H1 (cell line): ENCODE measurements around the gene CDC5L. TPM values are rescaled to one million over a fixed set of nuclear protein-coding genes. Genes with fewer than 3 reads are reported as not detected.

ENCODE experiments used
- CTCF ChIA-PET: fragments of 300-600 bp; sonication (Branson Sonifier 250); formaldehyde crosslinking; loops from one replicate; lab custom pipeline; 2021; ENCODE audit not compliant: partially characterized antibody; lab: Charles Lee
- POLR2A ChIA-PET: fragments of 300-600 bp; sonication (Branson Sonifier 250); formaldehyde crosslinking; loops from one replicate; lab custom pipeline; 2021; ENCODE audit warnings: inconsistent platforms; ENCODE audit not compliant: partially characterized antibody; lab: Charles Lee
- DNase-seq, 2 experiments: peaks; one replicate each; pipeline versions ENCODE4 v3.0.0 to v3.0.0-alpha.2; 2010 to 2022; ENCODE audit warnings: low spot score in 2 of 2, low read depth in 1 of 2, mixed read lengths in 1 of 2
- FAIRE-seq: peaks from 2 replicates; lab custom pipeline; 2011; peaks lifted over from hg19 to GRCh38; lab: Jason Lieb, UNC
- H2AFZ ChIP-seq: 2 replicates; pipeline ENCODE4 v1.8.1; 2012; ENCODE audit warnings: low read length, inconsistent platforms
- H2AK5ac ChIP-seq: 2 replicates; pipeline ENCODE4 v1.6.1; 2013; ENCODE audit warnings: low read depth, low read length
- H2BK120ac ChIP-seq: replicated peaks from 2 replicates; pipeline ENCODE3; 2013; ENCODE audit warnings: low read depth, low read length, inconsistent platforms
- H2BK12ac ChIP-seq: 2 replicates; pipeline ENCODE4 v1.6.1; 2013; ENCODE audit warnings: low read depth, low read length
- H2BK15ac ChIP-seq: 2 replicates; pipeline ENCODE4 v1.6.1; 2013; ENCODE audit warnings: low read length
- H2BK20ac ChIP-seq: 2 replicates; pipeline ENCODE4 v1.6.1; 2013; ENCODE audit warnings: low read length
- H2BK5ac ChIP-seq: 2 replicates; pipeline ENCODE4 v1.6.1; 2013; ENCODE audit warnings: low read depth, low read length
- H3K14ac ChIP-seq: 2 replicates; pipeline ENCODE4 v1.6.1; 2013; ENCODE audit warnings: inconsistent platforms; ENCODE audit not compliant: insufficient read length
- H3K18ac ChIP-seq: 2 replicates; pipeline ENCODE4 v1.6.1; 2013; ENCODE audit warnings: low read length; ENCODE audit errors: extremely low read depth
- H3K23ac ChIP-seq: 2 replicates; pipeline ENCODE4 v1.6.1; 2013; ENCODE audit warnings: inconsistent platforms; ENCODE audit not compliant: insufficient read length
- H3K23me2 ChIP-seq: 2 replicates; pipeline ENCODE4 v1.6.1; 2013; ENCODE audit warnings: low read depth, low read length
- H3K27ac ChIP-seq: 2 replicates; pipeline ENCODE4 v1.6.1; 2011; ENCODE audit warnings: low read depth, low read length, inconsistent platforms
- H3K27me3 ChIP-seq, 4 experiments: replicated peaks in 1 of 4; 1 replicate in 1 of 4; 2 replicates in 3 of 4; pipeline versions ENCODE4 v1.6.1 to v1.8.1; 2011 to 2013; ENCODE audit warnings: low read length in 3 of 4, mild to moderate bottlenecking in 3 of 4, inconsistent platforms in 2 of 4, mixed read lengths in 2 of 4, moderate library complexity in 1 of 4; ENCODE audit not compliant: control insufficient read depth in 3 of 4, insufficient read depth in 3 of 4; ENCODE audit errors: extremely low read depth in 1 of 4
- H3K36me3 ChIP-seq, 4 experiments: 2 replicates each; pipeline versions ENCODE4 v1.6.1 to v1.8.1; 2011 to 2013; ENCODE audit warnings: mild to moderate bottlenecking in 4 of 4, low read length in 3 of 4, moderate library complexity in 2 of 4, control low read depth in 1 of 4, inconsistent platforms in 1 of 4; ENCODE audit not compliant: insufficient read depth in 4 of 4, control insufficient read depth in 2 of 4
- H3K4ac ChIP-seq: replicated peaks from 2 replicates; pipeline ENCODE3; 2013; ENCODE audit warnings: low read length, low read depth, mixed read lengths, inconsistent platforms; ENCODE audit not compliant: insufficient read length
- H3K4me1 ChIP-seq, 4 experiments: replicated peaks in 1 of 4; 1 replicate in 1 of 4; 2 replicates in 3 of 4; pipeline versions ENCODE4 v1.6.1 to v1.8.1; 2011 to 2013; ENCODE audit warnings: low read length in 3 of 4, inconsistent platforms in 2 of 4, mixed read lengths in 1 of 4; ENCODE audit not compliant: insufficient read depth in 4 of 4, control insufficient read depth in 3 of 4
- H3K4me2 ChIP-seq, 2 experiments: 2 replicates each; pipeline versions ENCODE4 v1.6.1 to v1.8.1; 2011 to 2013; ENCODE audit warnings: low read depth in 2 of 2, low read length in 2 of 2, control low read depth in 1 of 2, inconsistent platforms in 1 of 2, mild to moderate bottlenecking in 1 of 2; ENCODE audit not compliant: insufficient read depth in 1 of 2
- H3K4me3 ChIP-seq, 4 experiments: fragments of 200-600, 300-600 bp in 1 of 4; sonication (generic), shearing (Covaris generic), sonication (Bioruptor Twin) in 1 of 4; 2 replicates each; pipeline versions ENCODE4 v1.5.1 to v1.8.1; 2011 to 2016; ENCODE audit warnings: low read length in 4 of 4, low read depth in 3 of 4, control low read depth in 2 of 4, inconsistent platforms in 2 of 4, mild to moderate bottlenecking in 2 of 4, mixed read lengths in 1 of 4, moderate library complexity in 1 of 4; ENCODE audit not compliant: insufficient read depth in 2 of 4; ENCODE audit errors: extremely low read depth in 1 of 4
- H3K56ac ChIP-seq: replicated peaks from 2 replicates; pipeline ENCODE3; 2013; ENCODE audit warnings: low read depth, mild to moderate bottlenecking, mixed read lengths, low read length, inconsistent platforms; ENCODE audit not compliant: insufficient read length
- H3K79me1 ChIP-seq: 2 replicates; pipeline ENCODE4 v1.6.1; 2013; ENCODE audit warnings: low read depth, low read length, control low read depth
- H3K79me2 ChIP-seq, 2 experiments: 2 replicates each; pipeline versions ENCODE4 v1.6.1 to v1.8.1; 2012 to 2013; ENCODE audit warnings: low read length in 2 of 2, mild to moderate bottlenecking in 2 of 2, inconsistent platforms in 1 of 2; ENCODE audit not compliant: insufficient read depth in 2 of 2, control insufficient read depth in 1 of 2
- H3K9ac ChIP-seq, 4 experiments: replicated peaks in 1 of 4; 1 replicate in 1 of 4; 2 replicates in 3 of 4; pipeline versions ENCODE4 v1.6.1 to v1.8.1; 2011 to 2013; ENCODE audit warnings: low read depth in 3 of 4, low read length in 3 of 4, control low read depth in 2 of 4, mild to moderate bottlenecking in 2 of 4, moderate library complexity in 2 of 4, inconsistent platforms in 1 of 4; ENCODE audit errors: extremely low read depth in 1 of 4
- H3K9me3 ChIP-seq, 2 experiments: 2 replicates each; pipeline versions ENCODE4 v1.6.1 to v1.8.1; 2012 to 2013; ENCODE audit warnings: mild to moderate bottlenecking in 2 of 2, moderate library complexity in 2 of 2, control low read depth in 1 of 2, inconsistent platforms in 1 of 2, low read depth in 1 of 2, low read length in 1 of 2, mixed read lengths in 1 of 2; ENCODE audit not compliant: insufficient read depth in 2 of 2
- H4K20me1 ChIP-seq, 2 experiments: replicated peaks in 1 of 2; 2 replicates each; pipeline versions ENCODE3 to v1.8.1; 2011 to 2013; ENCODE audit warnings: inconsistent platforms in 2 of 2, low read length in 2 of 2, mild to moderate bottlenecking in 1 of 2; ENCODE audit not compliant: insufficient read depth in 2 of 2, control insufficient read depth in 1 of 2
- H4K5ac ChIP-seq: 2 replicates; pipeline ENCODE4 v1.6.1; 2013; ENCODE audit warnings: low read length, low read depth, mixed read lengths, inconsistent platforms; ENCODE audit not compliant: insufficient read length
- H4K8ac ChIP-seq: 2 replicates; pipeline ENCODE4 v1.8.0; 2013; ENCODE audit warnings: mild to moderate bottlenecking, moderate library complexity, low read length, inconsistent platforms; ENCODE audit not compliant: insufficient read depth; ENCODE audit errors: extremely low read depth
- H4K91ac ChIP-seq: replicated peaks from 2 replicates; pipeline ENCODE3; 2013; ENCODE audit warnings: low read length, mixed read lengths, inconsistent platforms; ENCODE audit not compliant: insufficient read length
- ASH2L ChIP-seq: fragments of 200-600, 300-600 bp; sonication (generic); IDR thresholded peaks from one replicate; pipeline ENCODE4 v1.7.1; 2017; ENCODE audit warnings: low read length
- BACH1 ChIP-seq: IDR thresholded peaks from 2 replicates; pipeline ENCODE4 v1.6.1; 2012; ENCODE audit warnings: low read length, improper control_type of control experiment
- CEBPB ChIP-seq: IDR thresholded peaks from 2 replicates; pipeline ENCODE4 v1.6.1; 2012; ENCODE audit warnings: low read depth, low read length
- E2F6 ChIP-seq: IDR thresholded peaks from 2 replicates; pipeline ENCODE4 v1.6.1; 2012; ENCODE audit warnings: inconsistent platforms
- HDAC2 ChIP-seq, 2 experiments: fragments of 300-600 bp in 1 of 2; sonication (generic) in 1 of 2; IDR thresholded peaks; 2 replicates each; pipeline ENCODE4 v1.6.1; 2011 to 2012; ENCODE audit warnings: low read depth in 2 of 2, low read length in 2 of 2, mild to moderate bottlenecking in 2 of 2, moderate library complexity in 2 of 2, borderline replicate concordance in 1 of 2, inconsistent platforms in 1 of 2
- KDM1A ChIP-seq: fragments of 200-600, 300-600 bp; sonication (generic); IDR thresholded peaks from 2 replicates; pipeline ENCODE4 v1.7.1; 2016; ENCODE audit warnings: mild to moderate bottlenecking, low read length, borderline replicate concordance
- KDM4A ChIP-seq: IDR thresholded peaks from one replicate; pipeline ENCODE4 v1.7.1; 2012; ENCODE audit warnings: low read depth, mild to moderate bottlenecking, moderate library complexity, low read length, inconsistent platforms; ENCODE audit not compliant: severe bottlenecking
- KDM5A ChIP-seq: fragments of 200-600 bp; IDR thresholded peaks from 2 replicates; pipeline ENCODE4 v1.7.1; 2012; ENCODE audit warnings: mild to moderate bottlenecking, low read length, inconsistent platforms, mixed read lengths
- MAFK ChIP-seq: IDR thresholded peaks from 2 replicates; pipeline ENCODE4 v1.6.1; 2012; ENCODE audit warnings: low read depth, mild to moderate bottlenecking, improper control_type of control experiment, low read length
- MAX ChIP-seq: IDR thresholded peaks from 2 replicates; pipeline ENCODE4 v1.6.1; 2012; ENCODE audit warnings: inconsistent platforms
- POLR2AphosphoS5 ChIP-seq: IDR thresholded peaks from 2 replicates; pipeline ENCODE4 v1.6.1; 2011; ENCODE audit warnings: low read depth, low read length
- SIN3A ChIP-seq, 2 experiments: IDR thresholded peaks in 1 of 2; conservative IDR thresholded peaks in 1 of 2; 2 replicates each; pipeline ENCODE4 v1.6.1; 2011 to 2012; ENCODE audit warnings: low read length in 2 of 2, improper control_type of control experiment in 1 of 2, low read depth in 1 of 2, mild to moderate bottlenecking in 1 of 2
- SP2 ChIP-seq: IDR thresholded peaks from 2 replicates; pipeline ENCODE4 v1.6.1; 2012; ENCODE audit warnings: mild to moderate bottlenecking, low read length, inconsistent platforms
- YY1 ChIP-seq: IDR thresholded peaks from 2 replicates; pipeline ENCODE4 v1.6.1; 2011; ENCODE audit warnings: low read depth, mild to moderate bottlenecking, low read length
- WGBS, 2 experiments: shearing (Covaris generic) in 1 of 2; methylation state at CpG; one replicate each; pipeline versions ENCODE4 v1.1.6 to v1.1.7; 2013 to 2015; ENCODE audit warnings: low lambda C conversion rate in 2 of 2, mixed read lengths in 2 of 2, inconsistent platforms in 1 of 2, low coverage in 1 of 2, missing lambda C conversion rate in 1 of 2; ENCODE audit not compliant: insufficient replicate concordance in 2 of 2, insufficient coverage in 1 of 2, insufficient read length in 1 of 2; ENCODE audit errors: extremely low coverage in 1 of 2, missing lambda C conversion rate in 1 of 2; 5-methylcytosine and 5-hydroxymethylcytosine counted together
- polyA plus RNA-seq, 7 experiments: library from polyadenylated mRNA; depleted of rRNA in 3 of 7; stranded (reverse) in 5 of 7; unstranded in 2 of 7; fragments of >200 nt in 5 of 7; fragments of 200-250 nt in 2 of 7; gene quantifications; 1 replicate in 5 of 7; 2 replicates in 1 of 7; 4 replicates in 1 of 7; pipeline versions ENCODE4 v1.2.1 to v1.2.3, GENCODE V29; 2011 to 2013; ENCODE audit warnings: missing spikeins in 2 of 7, mixed read lengths in 2 of 7
- total RNA-seq: library from RNA; stranded (reverse); fragmentation: NEBNext Ultra II Directional; extraction: Animal tissue kit (Norgen Biotek cat#: 25700); gene quantifications from 2 replicates; pipeline ENCODE4 v1.2.1, GENCODE V29; 2021

Gene CDC5L
- total and polyA plus RNA-seq, 2 of the 8 experiments (the other 6 are each of a cell fraction or from before 2014, with no cell fraction given) = 8.4 to 32.8 TPM

- H4K20me1 ChIP-seq = no peaks in the 10 kb centered on the region
- H3K14ac ChIP-seq = no peak overlapping the region
- no peak overlapping the region for H2BK15ac ChIP-seq
- H3K79me1 ChIP-seq = no peaks in the 10 kb centered on the region
- no peak overlapping the region for H2BK120ac ChIP-seq
- 0 out of 2 replicates have a peak overlapping the region, but pooled peaks have one; percentile 6 for H3K18ac ChIP-seq
- no peaks in the 10 kb centered on the region for H3K23me2 ChIP-seq
- H4K91ac ChIP-seq = no peak overlapping the region
- no peak overlapping the region for H4K8ac ChIP-seq
- H3K4me1 ChIP-seq = peaks cover 0 to 2% (median 0%) of the 10 kb centered on the region in 4 experiments; a peak in 5 of 7 replicates
- H2AK5ac ChIP-seq = no peak overlapping the region
- H3K56ac ChIP-seq = no peak overlapping the region
- ChIA-PET CTCF (interaction anchor here (0.6 to 4.2 kb wide), 4 partner anchors 12 to 1175 kb away, joined by 3 to 51 read pairs (median 3); no protein-coding TSS in a partner anchor), POLR2A (no interaction called here)
- H4K5ac ChIP-seq = no peak overlapping the region
- no peak overlapping the region for H2BK20ac ChIP-seq
- no peak overlapping the region for H3K4me3 ChIP-seq
- H3K27ac ChIP-seq = no peak overlapping the region
- no peak overlapping the region for H3K4ac ChIP-seq
- H2AFZ ChIP-seq = no peak overlapping the region
- H3K36me3 ChIP-seq = no peaks in the 10 kb centered on the region
- no peak for FAIRE-seq
- no peak overlapping the region for H3K4me2 ChIP-seq
- no peaks in the 10 kb centered on the region for H3K9me3 ChIP-seq
- H3K27me3 ChIP-seq = no peaks in the 10 kb centered on the region; a peak in 1 of 7 replicates
- no peak overlapping the region for H2BK12ac ChIP-seq
- no peak for DNase-seq
- no peaks in the 10 kb centered on the region for H3K79me2 ChIP-seq
- H2BK5ac ChIP-seq = no peak overlapping the region
- WGBS, 2 experiments = 93% methylated on average over 2 of the region's 2 CpGs; no CpG with 5 or more reads in 1 of the 2 experiments
- no peak overlapping the region for H3K23ac ChIP-seq
- H3K9ac ChIP-seq = no peak overlapping the region
- TF ChIP-seq POLR2AphosphoS5 = no peak
- no peak for TF ChIP-seq MAFK
- no peak for TF ChIP-seq ASH2L
- no peak for TF ChIP-seq E2F6
- TF ChIP-seq SP2 = no peak
- no peak for TF ChIP-seq KDM4A
- TF ChIP-seq BACH1 = no peak
- no peak for TF ChIP-seq KDM5A
- no peak for TF ChIP-seq HDAC2 (IDR thresholded peaks at IDR 0.05; ENCODE audit: borderline replicate concordance in 1 of 2, low read depth in 2 of 2, low read length in 2 of 2)
- TF ChIP-seq SIN3A (conservative IDR thresholded peaks at IDR 0.05 in 1 of 2, IDR thresholded peaks at IDR 0.05 in 1 of 2; ENCODE audit: low read depth in 1 of 2, low read length in 2 of 2) = no peak
- no peak for TF ChIP-seq KDM1A
- TF ChIP-seq CEBPB = no peak
- no peak for TF ChIP-seq MAX
- TF ChIP-seq YY1 = no peak
Measured at GRCh38 chr6:44487586-44487985, 100.1 kb downstream of the CDC5L start.
